ENCODE measurements around the gene LURAP1L. TPM values are rescaled to one million over a fixed set of nuclear protein-coding genes. Genes with fewer than 3 reads are reported as not detected.
A peak's percentile ranks its signal among the peaks of the same experiment; 100 is the strongest.

Gene LURAP1L
- polyA plus RNA-seq, 2 of the 4 experiments (the other 2 are of a cell fraction) = 24.4 to 61.4 TPM

DNA sequence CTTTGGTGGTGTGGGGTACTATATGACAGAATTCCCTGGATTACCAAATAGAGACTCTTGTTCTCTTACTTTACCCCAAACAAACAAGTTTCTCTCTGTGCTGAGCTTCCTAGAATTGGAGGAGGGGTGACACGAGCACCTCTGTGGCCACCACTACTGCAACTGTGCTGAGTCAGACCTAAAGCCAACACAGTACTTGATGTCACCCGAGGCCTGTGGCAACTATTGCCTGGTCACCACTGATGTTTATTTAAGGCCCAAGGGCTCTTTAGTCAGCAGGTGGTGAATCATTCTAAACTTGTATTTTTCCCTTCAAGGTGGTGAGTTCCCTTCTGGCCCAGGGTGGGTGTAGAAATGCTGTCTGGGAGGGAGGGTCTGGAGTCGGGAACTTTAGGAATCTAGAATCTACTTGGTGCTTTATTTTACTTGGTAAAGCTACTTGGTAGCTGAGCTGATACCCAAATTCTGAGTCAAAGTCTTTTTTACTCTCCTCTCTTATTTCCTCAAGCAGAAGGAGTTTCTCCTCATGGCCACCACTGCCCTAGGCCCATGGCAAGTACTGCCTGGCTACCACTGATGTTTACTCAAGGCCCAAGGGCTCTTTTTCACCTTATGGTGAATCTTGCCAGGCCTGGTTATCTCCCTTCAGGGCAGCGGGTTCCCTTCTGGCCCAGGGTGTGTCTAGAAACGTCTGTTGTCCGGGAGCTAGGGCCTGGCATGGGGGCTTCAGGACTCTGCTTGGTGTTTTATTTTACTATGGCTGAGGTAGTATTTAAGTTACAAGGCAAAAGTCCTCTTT lies 9.8 kb downstream of the LURAP1L start (continued):
- TF ChIP-seq MAFK (IDR thresholded peaks at IDR 0.05; ENCODE audit: partially characterized antibody) (peak; percentile 99), CHD2 (IDR thresholded peaks at IDR 0.05; ENCODE audit: low read length, partially characterized antibody) (peak; percentile 48), EP300 (IDR thresholded peaks at IDR 0.05) (peak; percentile 97), PHF8 (IDR thresholded peaks at IDR 0.05; ENCODE audit: borderline replicate concordance, low read depth) (no peak), CEBPB (IDR thresholded peaks at IDR 0.05) (peak; percentile 94 to 95), TP53 (CRISPR knock-in tag; IDR thresholded peaks at IDR 0.05) (no peak; the same call in 1 of the 2 replicates), RARB (CRISPR knock-in tag; IDR thresholded peaks at IDR 0.05) (no peak; the same call in 1 of the 2 replicates), ZFP36 (IDR thresholded peaks at IDR 0.05; ENCODE audit: borderline replicate concordance, partially characterized antibody) (no peak), USF2 (IDR thresholded peaks at IDR 0.05) (no peak), ZC3H11A (IDR thresholded peaks at IDR 0.05) (no peak), EHMT2 (IDR thresholded peaks at IDR 0.05; ENCODE audit: low read depth) (no peak), NFE2L2 (conservative IDR thresholded peaks at IDR 0.05; ENCODE audit: low read length) (peak; percentile 89), FOSL2 (IDR thresholded peaks at IDR 0.05) (peak; percentile 99), FOSL2 (CRISPR knock-in tag; IDR thresholded peaks at IDR 0.05) (peak; percentile 99), POLR2AphosphoS2 (conservative IDR thresholded peaks at IDR 0.05; ENCODE audit: low read length) (no peak), FOSB (CRISPR knock-in tag; IDR thresholded peaks at IDR 0.05) (peak; percentile 33; the same call in 1 of the 2 replicates), HDAC2 (IDR thresholded peaks at IDR 0.05) (no peak), CBX2 (IDR thresholded peaks at IDR 0.05; ENCODE audit: borderline replicate concordance, low read depth) (no peak), FOXS1 (CRISPR knock-in tag; IDR thresholded peaks at IDR 0.05) (peak; percentile 91; the same call in 1 of the 2 replicates), CTCF (IDR thresholded peaks at IDR 0.05) (no peak), HMGXB4 (CRISPR knock-in tag; IDR thresholded peaks at IDR 0.05; ENCODE audit: borderline replicate concordance) (no peak), SMC3 (IDR thresholded peaks at IDR 0.05) (peak; percentile 50; the same call in 1 of the 3 replicates), RCOR1 (IDR thresholded peaks at IDR 0.05; ENCODE audit: low read depth, low read length) (no peak), RNF2 (IDR thresholded peaks at IDR 0.05; ENCODE audit: borderline replicate concordance, low read depth) (no peak), CHD4 (IDR thresholded peaks at IDR 0.05; ENCODE audit: borderline replicate concordance) (no peak), JUNB (IDR thresholded peaks at IDR 0.05) (peak; percentile 97), CBX8 (IDR thresholded peaks at IDR 0.05) (no peak), SREBF2 (IDR thresholded peaks at IDR 0.05) (no peak)
- TF ChIP-seq, protein P1, sequence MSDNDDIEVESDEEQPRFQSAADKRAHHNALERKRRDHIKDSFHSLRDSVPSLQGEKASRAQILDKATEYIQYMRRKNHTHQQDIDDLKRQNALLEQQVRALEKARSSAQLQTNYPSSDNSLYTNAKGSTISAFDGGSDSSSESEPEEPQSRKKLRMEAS (IDR thresholded peaks at IDR 0.05) = peak; percentile 85
- TF ChIP-seq, protein P2, sequence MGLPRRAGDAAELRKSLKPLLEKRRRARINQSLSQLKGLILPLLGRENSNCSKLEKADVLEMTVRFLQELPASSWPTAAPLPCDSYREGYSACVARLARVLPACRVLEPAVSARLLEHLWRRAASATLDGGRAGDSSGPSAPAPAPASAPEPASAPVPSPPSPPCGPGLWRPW (IDR thresholded peaks at IDR 0.05) = peak; percentile 79; the same call in 1 of the 2 replicates
- TF ChIP-seq, protein P3, sequence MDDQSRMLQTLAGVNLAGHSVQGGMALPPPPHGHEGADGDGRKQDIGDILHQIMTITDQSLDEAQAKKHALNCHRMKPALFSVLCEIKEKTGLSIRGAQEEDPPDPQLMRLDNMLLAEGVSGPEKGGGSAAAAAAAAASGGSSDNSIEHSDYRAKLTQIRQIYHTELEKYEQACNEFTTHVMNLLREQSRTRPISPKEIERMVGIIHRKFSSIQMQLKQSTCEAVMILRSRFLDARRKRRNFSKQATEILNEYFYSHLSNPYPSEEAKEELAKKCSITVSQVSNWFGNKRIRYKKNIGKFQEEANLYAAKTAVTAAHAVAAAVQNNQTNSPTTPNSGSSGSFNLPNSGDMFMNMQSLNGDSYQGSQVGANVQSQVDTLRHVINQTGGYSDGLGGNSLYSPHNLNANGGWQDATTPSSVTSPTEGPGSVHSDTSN (IDR thresholded peaks at IDR 0.05) = peak; percentile 84
- TF ChIP-seq, protein P4, sequence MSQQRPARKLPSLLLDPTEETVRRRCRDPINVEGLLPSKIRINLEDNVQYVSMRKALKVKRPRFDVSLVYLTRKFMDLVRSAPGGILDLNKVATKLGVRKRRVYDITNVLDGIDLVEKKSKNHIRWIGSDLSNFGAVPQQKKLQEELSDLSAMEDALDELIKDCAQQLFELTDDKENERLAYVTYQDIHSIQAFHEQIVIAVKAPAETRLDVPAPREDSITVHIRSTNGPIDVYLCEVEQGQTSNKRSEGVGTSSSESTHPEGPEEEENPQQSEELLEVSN (IDR thresholded peaks at IDR 0.05; ENCODE audit: borderline replicate concordance, low read depth) = no peak; the same call in 1 of the 2 replicates
